HG03460 (cell line): ENCODE measurements around the gene DUSP2.

Experiments used
- ATAC-seq: cut with Tn5 transposase; IDR thresholded peaks from one replicate; pipeline ENCODE4 v1.9.1; 2021; ENCODE audit not compliant: unreplicated experiment

Gene DUSP2

GRCh38 chr2:96135171-96135570 is 10.1 kb downstream of the DUSP2 start:
- no peak for ATAC-seq

DNA sequence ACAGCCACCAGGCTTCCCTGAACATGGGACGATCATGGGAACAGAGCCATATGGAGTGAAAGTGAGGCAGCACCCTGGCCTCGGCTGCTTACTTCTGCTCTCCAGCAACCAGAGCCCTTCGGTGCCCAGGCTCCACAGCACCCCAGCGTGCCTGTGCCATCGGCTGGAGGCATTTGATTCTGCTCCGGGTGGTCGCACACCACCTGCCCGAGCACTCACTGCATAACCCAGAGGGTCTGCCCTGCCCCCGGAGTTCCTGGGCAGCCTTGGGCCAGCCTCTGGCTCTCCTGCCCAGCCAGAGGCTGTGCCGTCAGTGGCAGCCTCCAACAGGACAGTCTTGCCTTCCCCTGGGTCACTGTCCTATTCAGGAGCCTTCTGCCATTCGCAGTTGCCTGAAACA is 10.8 kb downstream of the DUSP2 start:
- no peak for ATAC-seq

GRCh38 chr2:96131813-96132745 is 13.2 kb downstream of the DUSP2 start:
- ATAC-seq = no peak

- no peak for ATAC-seq
These were observed 14.0 kb downstream of the DUSP2 start for GRCh38 chr2:96131152-96131812.

- no peak for ATAC-seq
These were observed 14.8 kb downstream of the DUSP2 start for GRCh38 chr2:96130483-96130882.

GRCh38 chr2:96129528-96130120 is 15.6 kb downstream of the DUSP2 start:
- no peak for ATAC-seq

DNA sequence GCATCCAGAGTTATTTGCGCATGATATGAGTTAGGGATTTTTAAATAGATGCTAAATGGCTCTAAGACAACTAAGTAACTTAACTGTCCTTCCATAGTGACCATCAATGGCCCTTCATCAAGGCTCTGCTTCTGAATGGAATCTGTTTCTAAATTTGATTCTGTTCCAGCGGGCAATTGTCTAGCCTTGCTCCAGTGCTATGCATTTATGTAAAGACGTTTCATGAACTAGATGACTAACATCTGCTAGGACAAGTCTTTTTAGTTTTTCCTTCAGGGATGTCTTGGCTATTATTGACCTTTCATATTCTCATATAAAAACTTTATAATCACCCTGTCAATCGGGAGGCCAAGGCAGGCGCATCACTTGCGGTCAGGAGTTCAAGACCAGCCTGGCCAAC is 16.8 kb downstream of the DUSP2 start:
- no peak for ATAC-seq

GRCh38 chr2:96124406-96125265 is 20.6 kb downstream of the DUSP2 start:
- ATAC-seq = no peak

- no peak for ATAC-seq
These were observed 21.3 kb downstream of the DUSP2 start for GRCh38 chr2:96123936-96124335.

GRCh38 chr2:96123290-96123689 is 21.9 kb downstream of the DUSP2 start:
- no peak for ATAC-seq

DNA sequence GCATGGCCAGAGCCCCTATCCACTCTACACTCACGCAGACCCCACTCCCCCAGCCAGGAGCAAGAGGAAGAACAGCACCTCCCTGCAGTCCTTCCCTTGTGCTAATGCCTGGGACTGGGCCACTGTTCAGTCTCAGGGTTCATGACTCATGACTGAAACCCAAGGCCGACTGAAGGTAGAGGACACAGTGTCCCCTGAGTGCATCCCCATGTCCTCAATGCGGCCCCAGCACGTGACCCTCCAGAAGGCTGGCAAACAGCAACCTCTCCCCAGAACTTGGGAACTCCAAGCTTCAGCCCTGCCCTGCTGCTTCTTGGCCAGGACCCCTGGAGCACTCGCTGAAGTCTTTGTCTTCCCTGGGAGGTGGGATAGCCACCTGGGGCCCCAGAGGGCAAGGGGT is 22.8 kb downstream of the DUSP2 start:
- no peak for ATAC-seq

DNA sequence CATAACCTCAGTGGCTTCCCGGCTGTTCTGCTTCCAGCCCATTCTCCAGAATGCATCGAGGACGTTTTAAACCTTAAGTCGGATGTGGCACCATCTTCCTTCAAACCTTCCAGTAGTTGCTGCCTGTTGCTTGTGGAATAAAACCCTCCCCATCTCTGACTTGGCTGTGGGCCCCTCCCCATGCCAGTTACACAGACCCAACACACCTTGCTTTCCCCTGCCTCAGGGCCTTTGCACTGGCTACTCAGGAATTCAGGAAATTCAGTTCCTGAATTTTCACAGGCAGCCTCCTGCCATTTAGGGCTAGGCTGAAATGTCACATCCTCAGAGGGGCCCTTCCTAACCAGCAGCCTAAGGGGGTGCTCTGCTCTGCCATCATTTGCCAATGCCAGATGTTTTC is 23.8 kb downstream of the DUSP2 start:
- ATAC-seq = no peak

DNA sequence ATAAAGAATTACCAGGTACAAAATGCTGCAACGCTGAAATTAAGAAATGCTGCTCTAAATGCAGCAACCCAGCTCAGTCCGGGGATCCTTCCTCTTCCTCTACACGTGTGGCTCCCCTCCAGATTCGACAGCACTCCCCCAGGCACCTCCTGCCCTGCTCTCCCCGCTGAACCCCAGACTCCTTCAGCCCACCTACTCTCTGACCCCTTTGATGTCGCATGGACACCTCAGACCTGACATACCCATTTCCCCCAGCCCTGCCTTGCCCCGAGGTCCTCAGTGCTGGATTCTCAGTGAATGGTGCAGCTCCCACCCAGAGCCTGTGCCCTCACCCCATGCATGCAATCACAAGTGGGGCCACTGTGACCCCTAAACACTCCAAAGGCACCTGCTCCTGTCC is 24.2 kb downstream of the DUSP2 start:
- ATAC-seq = no peak

GRCh38 chr2:96120091-96120720 is 25.0 kb downstream of the DUSP2 start:
- no peak for ATAC-seq

DNA sequence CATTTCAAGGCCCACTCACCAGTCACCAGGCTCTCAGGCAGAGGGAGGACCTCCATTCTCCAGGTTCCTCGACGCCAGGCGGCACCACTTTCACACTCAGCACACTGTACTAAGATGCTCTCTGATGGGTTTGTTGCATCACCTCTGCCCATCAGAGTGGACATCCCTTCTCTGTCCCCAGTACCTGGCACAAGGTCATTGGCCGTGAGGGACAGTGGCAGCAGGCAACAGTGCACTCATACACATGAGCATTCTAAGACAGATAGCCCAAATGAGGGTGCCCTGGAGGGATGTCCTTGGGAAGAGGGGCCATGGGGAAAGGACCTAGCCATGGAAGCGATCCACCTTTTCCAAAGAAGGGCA is 25.9 kb downstream of the DUSP2 start:
- no peak for ATAC-seq

DNA sequence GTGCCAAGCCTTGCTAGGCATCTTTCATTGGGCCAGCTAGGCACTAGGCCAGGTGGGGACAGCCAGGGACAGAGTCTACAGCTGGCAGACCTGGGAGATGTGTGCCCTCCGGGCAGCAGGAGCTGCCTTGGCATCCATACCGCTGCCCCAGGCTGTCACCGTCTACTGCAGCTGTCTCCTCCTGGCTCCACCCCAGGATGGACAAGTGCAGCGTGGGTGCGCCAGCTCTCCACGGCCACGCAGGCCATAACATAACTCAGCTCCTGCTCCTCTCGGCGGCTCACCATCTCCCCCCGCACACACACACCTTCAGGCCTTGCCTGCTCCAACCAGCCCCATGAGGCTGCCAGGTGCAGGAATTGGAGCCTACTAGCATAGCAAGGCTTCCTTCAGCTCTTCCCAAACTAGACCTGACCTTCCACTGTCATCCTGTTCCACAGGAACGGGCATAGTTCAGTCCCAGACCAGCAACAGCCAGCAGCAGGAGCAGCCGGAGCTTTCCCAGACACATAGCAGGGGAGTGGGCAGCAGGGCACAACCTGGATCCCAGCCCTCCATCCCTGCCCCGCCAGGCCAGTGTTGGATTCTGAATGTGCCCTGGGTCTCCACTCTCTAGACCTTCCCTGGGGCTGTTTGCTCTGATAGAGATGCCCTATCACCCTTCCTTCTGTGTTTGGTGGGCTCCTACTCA is 26.4 kb downstream of the DUSP2 start:
- ATAC-seq = no peak

GRCh38 chr2:96117701-96118588 is 27.3 kb downstream of the DUSP2 start:
- ATAC-seq = no peak

DNA sequence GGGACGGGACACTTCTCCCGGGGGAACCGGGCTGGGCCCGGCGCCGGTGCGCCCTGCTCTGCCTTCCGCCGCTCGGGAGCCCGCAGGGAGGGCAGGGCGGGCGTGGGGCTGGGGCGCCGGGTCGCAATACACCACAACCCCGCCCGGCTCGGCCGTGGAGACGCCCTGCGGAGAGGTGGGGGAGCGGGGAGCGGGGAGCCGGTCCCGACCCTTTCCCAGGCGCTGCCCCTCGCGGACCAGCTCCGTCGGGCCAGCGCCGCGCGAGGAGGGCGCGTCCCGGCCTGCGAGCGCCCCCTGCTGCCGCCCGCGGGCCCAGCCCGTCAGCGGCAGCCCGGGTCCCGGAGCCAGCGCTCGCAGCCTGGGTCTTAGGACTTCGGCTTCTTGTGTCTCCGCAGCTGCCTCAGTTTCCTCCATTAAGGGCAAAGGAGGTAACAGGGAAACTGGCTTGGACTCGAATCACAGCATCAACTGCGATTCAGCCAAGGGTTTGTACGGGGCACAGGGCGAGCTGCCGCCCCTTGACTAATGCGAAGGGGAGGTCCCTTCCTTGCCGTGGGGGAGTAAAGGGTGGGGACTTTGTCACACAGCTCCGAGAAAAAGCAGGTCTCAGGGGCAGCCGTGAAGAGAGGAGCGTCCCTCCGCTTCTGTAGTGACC is 28.2 kb downstream of the DUSP2 start:
- ATAC-seq = peak; percentile 64
